H9 (cell line): ENCODE results near the gene FOXR1. TPM values are rescaled to one million over a fixed set of nuclear protein-coding genes. Genes with fewer than 3 reads are reported as not detected.

Source experiments
- DNase-seq: peaks from one replicate; pipeline ENCODE4 v3.0.0-alpha.2; 2017
- H2AFZ ChIP-seq: one replicate; pipeline ENCODE4 v1.6.1; 2013; ENCODE audit warnings: mild to moderate bottlenecking, low read length, control low read depth, moderate library complexity
- H2AK5ac ChIP-seq: 2 replicates; pipeline ENCODE4 v1.6.1; 2013; ENCODE audit warnings: low read length, control low read depth, mixed read lengths; ENCODE audit not compliant: insufficient read length
- H2BK120ac ChIP-seq: one replicate; pipeline ENCODE4 v1.6.1; 2013; ENCODE audit warnings: low read depth, mild to moderate bottlenecking, low read length, control low read depth, inconsistent platforms; ENCODE audit not compliant: poor library complexity, severe bottlenecking
- H2BK12ac ChIP-seq: 2 replicates; pipeline ENCODE4 v1.6.1; 2013; ENCODE audit warnings: low read length, control low read depth, mixed read lengths, low read depth; ENCODE audit not compliant: insufficient read length
- H2BK15ac ChIP-seq: 2 replicates; pipeline ENCODE4 v1.6.1; 2013; ENCODE audit warnings: low read depth, low read length, control low read depth
- H2BK20ac ChIP-seq: one replicate; pipeline ENCODE4 v1.6.1; 2013; ENCODE audit warnings: low read depth, mild to moderate bottlenecking, low read length, control low read depth, inconsistent platforms; ENCODE audit not compliant: poor library complexity, severe bottlenecking
- H2BK5ac ChIP-seq: 2 replicates; pipeline ENCODE4 v1.6.1; 2013; ENCODE audit warnings: low read length, control low read depth, mixed read lengths; ENCODE audit not compliant: insufficient read length
- H3K14ac ChIP-seq: 2 replicates; pipeline ENCODE4 v1.6.1; 2013; ENCODE audit warnings: low read length, control low read depth; ENCODE audit not compliant: insufficient read depth
- H3K18ac ChIP-seq: 2 replicates; pipeline ENCODE4 v1.6.1; 2013; ENCODE audit warnings: low read depth, mild to moderate bottlenecking, mixed read lengths, low read length, control low read depth; ENCODE audit not compliant: insufficient read length
- H3K23ac ChIP-seq: 2 replicates; pipeline ENCODE4 v1.6.1; 2013; ENCODE audit warnings: low read length, control low read depth, mixed read lengths, low read depth; ENCODE audit not compliant: insufficient read length
- H3K23me2 ChIP-seq: 2 replicates; pipeline ENCODE4 v1.6.1; 2013; ENCODE audit warnings: low read depth, mild to moderate bottlenecking, mixed read lengths, low read length, control low read depth; ENCODE audit not compliant: insufficient read length, poor library complexity, severe bottlenecking
- H3K27ac ChIP-seq: 2 replicates; pipeline ENCODE4 v1.5.1; 2013; ENCODE audit warnings: low read length, control low read depth, mixed read lengths, low read depth; ENCODE audit not compliant: insufficient read length
- H3K27me3 ChIP-seq: 2 replicates; pipeline ENCODE4 v1.6.1; 2013; ENCODE audit warnings: low read length, control low read depth, inconsistent platforms; ENCODE audit not compliant: insufficient read depth
- H3K4ac ChIP-seq: 2 replicates; pipeline ENCODE4 v1.6.1; 2013; ENCODE audit warnings: low read depth, mild to moderate bottlenecking, control low read depth, inconsistent platforms, low read length, moderate library complexity
- H3K4me1 ChIP-seq: 2 replicates; pipeline ENCODE4 v1.6.1; 2013; ENCODE audit warnings: low read length, control low read depth, inconsistent platforms; ENCODE audit not compliant: insufficient read depth
- H3K4me2 ChIP-seq: 2 replicates; pipeline ENCODE4 v1.6.1; 2013; ENCODE audit warnings: low read length, control low read depth, mixed read lengths; ENCODE audit not compliant: insufficient read length, insufficient read depth
- H3K56ac ChIP-seq: 2 replicates; pipeline ENCODE4 v1.6.1; 2013; ENCODE audit warnings: low read depth, mild to moderate bottlenecking, mixed read lengths, low read length, control low read depth; ENCODE audit not compliant: insufficient read length
- H3K79me1 ChIP-seq: 2 replicates; pipeline ENCODE4 v1.6.1; 2013; ENCODE audit warnings: low read depth, mild to moderate bottlenecking, moderate library complexity, low read length, control low read depth, inconsistent platforms; ENCODE audit not compliant: insufficient read depth, poor library complexity, severe bottlenecking
- H3K79me2 ChIP-seq: 2 replicates; pipeline ENCODE4 v1.6.1; 2013; ENCODE audit warnings: low read length, control low read depth, inconsistent platforms; ENCODE audit not compliant: insufficient read depth
- H3K9ac ChIP-seq: 2 replicates; pipeline ENCODE4 v1.6.1; 2013; ENCODE audit warnings: low read length, control low read depth, mixed read lengths; ENCODE audit not compliant: insufficient read length; ENCODE audit errors: extremely low read depth
- H3K9me3 ChIP-seq: one replicate; pipeline ENCODE4 v1.6.1; 2013; ENCODE audit warnings: low read depth, low read length, inconsistent platforms; ENCODE audit not compliant: control insufficient read depth
- H3T11ph ChIP-seq: one replicate; pipeline ENCODE4 v1.6.1; 2013; ENCODE audit warnings: mild to moderate bottlenecking, low read length, control low read depth, inconsistent platforms
- H4K20me1 ChIP-seq: one replicate; pipeline ENCODE4 v1.6.1; 2013; ENCODE audit not compliant: control insufficient read depth, insufficient read length, insufficient read depth
- H4K5ac ChIP-seq: 2 replicates; pipeline ENCODE4 v1.6.1; 2013; ENCODE audit warnings: low read depth, mild to moderate bottlenecking, mixed read lengths, low read length, control low read depth; ENCODE audit not compliant: insufficient read length
- H4K8ac ChIP-seq: replicated peaks from 2 replicates; pipeline ENCODE4 v1.6.1; 2013; ENCODE audit warnings: low read length, control low read depth, mixed read lengths, low read depth; ENCODE audit not compliant: insufficient read length
- H4K91ac ChIP-seq: 2 replicates; pipeline ENCODE4 v1.6.1; 2013; ENCODE audit warnings: low read depth, mild to moderate bottlenecking, moderate library complexity, mixed read lengths, low read length, control low read depth; ENCODE audit not compliant: insufficient read length
- H3K27ac Mint-ChIP-seq, 3 experiments: 2 replicates in 2 of 3; 3 replicates in 1 of 3; pipeline ENCODE4 v1.8.0; 2020 to 2021; ENCODE audit warnings: mixed read lengths in 3 of 3, mild to moderate bottlenecking in 1 of 3, moderate library complexity in 1 of 3
- H3K27me3 Mint-ChIP-seq: 2 replicates; pipeline ENCODE4 v1.8.0; 2021; ENCODE audit warnings: low read depth, mild to moderate bottlenecking, moderate library complexity, mixed read lengths
- H3K36me3 Mint-ChIP-seq, 3 experiments: 2 replicates in 2 of 3; 3 replicates in 1 of 3; pipeline ENCODE4 v1.8.0; 2020 to 2021; ENCODE audit warnings: low read depth in 3 of 3, mixed read lengths in 3 of 3; ENCODE audit not compliant: insufficient read depth in 1 of 3
- H3K4me1 Mint-ChIP-seq, 2 experiments: 2 replicates each; pipeline ENCODE4 v1.8.0; 2020; ENCODE audit warnings: mixed read lengths in 2 of 2
- H3K4me3 Mint-ChIP-seq, 2 experiments: 2 replicates in 1 of 2; 3 replicates in 1 of 2; pipeline ENCODE4 v1.8.0; 2020 to 2021; ENCODE audit warnings: mild to moderate bottlenecking in 2 of 2, mixed read lengths in 2 of 2, moderate library complexity in 1 of 2
- H3K9me3 Mint-ChIP-seq, 2 experiments: 2 replicates in 1 of 2; 3 replicates in 1 of 2; pipeline ENCODE4 v1.8.0; 2020; ENCODE audit warnings: mild to moderate bottlenecking in 2 of 2, mixed read lengths in 2 of 2, moderate library complexity in 1 of 2
- CTCF ChIP-seq: fragments of 200-600 bp; sonication (generic); conservative IDR thresholded peaks from 3 replicates; pipeline ENCODE4 v1.8.0; 2021; ENCODE audit warnings: antibody characterized with exemption, mild to moderate bottlenecking
- WGBS: extraction: QIAGEN DNeasy Blood & Tissue Kit; methylation state at CpG from one replicate; pipeline ENCODE4 v1.1.7; 2013; ENCODE audit warnings: missing lambda C conversion rate, low lambda C conversion rate, mixed read lengths; ENCODE audit not compliant: insufficient read length; ENCODE audit errors: extremely low coverage; 5-methylcytosine and 5-hydroxymethylcytosine counted together
- total RNA-seq: library from RNA; stranded (reverse); gene quantifications from 2 replicates; pipeline ENCODE4 v1.2.1, GENCODE V29; 2021

The FOXR1 gene
- total RNA-seq, 1 experiment from 2014 or later = not detected

GRCh38 chr11:118935376-118935775, 36.2 kb upstream of the FOXR1 start:
- Histone ChIP-seq H4K20me1 (no peaks in the 10 kb centered on the region), H3K23me2 (no peaks in the 10 kb centered on the region), H4K91ac (no peak overlapping the region), H4K5ac (no peak overlapping the region), H3K79me1 (no peaks in the 10 kb centered on the region), H3K56ac (no peak overlapping the region), H2AFZ (no peak overlapping the region), H3K18ac (no peak overlapping the region), H3K4ac (no peak overlapping the region), H2BK20ac (no peak overlapping the region), H3K27ac (no peak overlapping the region), H3K9me3 (no peaks in the 10 kb centered on the region), H3K14ac (no peak overlapping the region), H2AK5ac (no peak overlapping the region), H3K23ac (no peak overlapping the region), H2BK5ac (no peak overlapping the region), H2BK15ac (no peak overlapping the region), H2BK120ac (no peak overlapping the region), H3K4me1 (peaks cover 5% of the 10 kb centered on the region; the same call in 1 of the 2 replicates), H3K4me2 (no peak overlapping the region), H3K27me3 (0 out of 2 replicates have a peak, but pooled peaks cover 2% of the 10 kb centered on the region), H3T11ph (no peak overlapping the region), H2BK12ac (no peak overlapping the region), H4K8ac (no peak overlapping the region), H3K9ac (no peak overlapping the region), H3K79me2 (no peaks in the 10 kb centered on the region)
- H3K27me3 Mint-ChIP-seq = peaks cover 36% of the 10 kb centered on the region
- no peaks in the 10 kb centered on the region for H3K9me3 Mint-ChIP-seq
- H3K27ac Mint-ChIP-seq = peak overlapping the region in 1 of 3 experiments; percentile 28; a peak in 1 of 7 replicates
- no peak for DNase-seq
- no peak overlapping the region for H3K4me3 Mint-ChIP-seq
- peaks cover 29% of the 10 kb centered on the region in 2 experiments for H3K4me1 Mint-ChIP-seq
- no peaks in the 10 kb centered on the region for H3K36me3 Mint-ChIP-seq
- no peak for TF ChIP-seq CTCF
- WGBS = no CpG with 5 or more reads among the region's 8 CpGs
